OCI-LY1 (cell line): ENCODE data around the gene COMMD4.

Experiments
- EZH2 ChIP-seq: fragments of 200-600 bp; sonication (generic), shearing (Covaris generic); IDR thresholded peaks from 2 replicates; pipeline ENCODE4 v1.8.0; 2017; ENCODE audit warnings: borderline replicate concordance, mixed run types, mild to moderate bottlenecking, antibody characterized with exemption, low read length, moderate library complexity, mixed read lengths
- TF ChIP-seq, protein P1 (sequence below): fragments of 200-600 bp; sonication (generic), shearing (Covaris generic); IDR thresholded peaks from 2 replicates; pipeline ENCODE4 v1.5.1; 2017; ENCODE audit warnings: mild to moderate bottlenecking, antibody characterized with exemption, low read length, moderate library complexity, mixed read lengths

DNA sequence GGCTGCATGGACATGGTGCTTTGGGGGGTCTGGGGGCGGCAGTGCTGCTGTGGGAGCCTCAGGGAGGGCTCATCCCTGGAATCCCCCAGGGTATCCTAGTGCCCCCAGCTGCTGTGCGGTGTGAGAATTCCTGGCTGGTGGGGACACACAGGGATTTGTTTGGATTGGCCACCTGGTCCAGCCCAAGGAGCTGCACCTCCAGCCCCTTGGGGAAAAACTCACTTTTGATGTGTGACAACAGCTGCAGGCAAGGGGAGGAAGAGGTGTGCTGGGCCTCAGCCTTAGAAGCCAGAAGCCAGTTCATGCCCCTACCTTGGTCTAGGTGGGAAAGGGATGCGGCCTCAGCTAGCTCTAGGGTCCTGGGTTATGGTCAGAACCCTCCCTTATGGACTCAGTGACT is 8.4 kb upstream of the COMMD4 start:
- TF ChIP-seq, protein P1, sequence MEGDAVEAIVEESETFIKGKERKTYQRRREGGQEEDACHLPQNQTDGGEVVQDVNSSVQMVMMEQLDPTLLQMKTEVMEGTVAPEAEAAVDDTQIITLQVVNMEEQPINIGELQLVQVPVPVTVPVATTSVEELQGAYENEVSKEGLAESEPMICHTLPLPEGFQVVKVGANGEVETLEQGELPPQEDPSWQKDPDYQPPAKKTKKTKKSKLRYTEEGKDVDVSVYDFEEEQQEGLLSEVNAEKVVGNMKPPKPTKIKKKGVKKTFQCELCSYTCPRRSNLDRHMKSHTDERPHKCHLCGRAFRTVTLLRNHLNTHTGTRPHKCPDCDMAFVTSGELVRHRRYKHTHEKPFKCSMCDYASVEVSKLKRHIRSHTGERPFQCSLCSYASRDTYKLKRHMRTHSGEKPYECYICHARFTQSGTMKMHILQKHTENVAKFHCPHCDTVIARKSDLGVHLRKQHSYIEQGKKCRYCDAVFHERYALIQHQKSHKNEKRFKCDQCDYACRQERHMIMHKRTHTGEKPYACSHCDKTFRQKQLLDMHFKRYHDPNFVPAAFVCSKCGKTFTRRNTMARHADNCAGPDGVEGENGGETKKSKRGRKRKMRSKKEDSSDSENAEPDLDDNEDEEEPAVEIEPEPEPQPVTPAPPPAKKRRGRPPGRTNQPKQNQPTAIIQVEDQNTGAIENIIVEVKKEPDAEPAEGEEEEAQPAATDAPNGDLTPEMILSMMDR = no peak
- TF ChIP-seq EZH2 = no peak
